ENCODE results near the gene AK4.
"Not testable (repeated sequence)": the region's sequence is repeated elsewhere in the genome, so short reads cannot be mapped to it uniquely, and the experiment has no call there.

Gene AK4
- total RNA-seq: 0 to 0.35 (median 0.17) reads per million in 3 donors

- H3K36me3 ChIP-seq (ENCODE audit: control insufficient read depth, insufficient read depth, low read length); H3K4me1 ChIP-seq (ENCODE audit: control insufficient read depth, insufficient read depth, low read length, poor library complexity, severe bottlenecking); H3K27me3 ChIP-seq (replicated peaks; ENCODE audit: control insufficient read depth, insufficient read depth, low read length, poor library complexity, severe bottlenecking); H3K9me3 ChIP-seq (ENCODE audit: control insufficient read depth, low read length); DNase-seq; H3K27ac ChIP-seq (ENCODE audit: insufficient read depth, low read length, poor library complexity, severe bottlenecking): not testable (repeated sequence)
- H3K4me3 ChIP-seq (ENCODE audit: insufficient read depth, low read depth, low read length, poor library complexity, severe bottlenecking): peak within 1 kb of the TSS; percentile 69
Measured at GRCh38 chr1:65148178-65148547, at the start of gene AK4. Gene AK4 (plus strand): TSS chr1:65148203. CDS start chr1:65148408, 205 bp downstream.

- no peaks in the 10 kb centered on the region for H3K9me3 ChIP-seq (ENCODE audit: control insufficient read depth, low read length)
- H3K27ac ChIP-seq (ENCODE audit: insufficient read depth, low read length, poor library complexity, severe bottlenecking): no peak overlapping the region
- H3K4me1 ChIP-seq (ENCODE audit: control insufficient read depth, insufficient read depth, low read length, poor library complexity, severe bottlenecking): no peaks in the 10 kb centered on the region
- DNase-seq: no peak
- H3K27me3 ChIP-seq (replicated peaks; ENCODE audit: control insufficient read depth, insufficient read depth, low read length, poor library complexity, severe bottlenecking): no peaks in the 10 kb centered on the region
- no peak overlapping the region for H3K4me3 ChIP-seq (ENCODE audit: insufficient read depth, low read depth, low read length, poor library complexity, severe bottlenecking)
- H3K36me3 ChIP-seq (ENCODE audit: control insufficient read depth, insufficient read depth, low read length): no peaks in the 10 kb centered on the region
Measured at GRCh38 chr1:65103807-65104206, 44.2 kb upstream of the AK4 start.

- no peak for DNase-seq
- Histone ChIP-seq H3K4me3 (ENCODE audit: insufficient read depth, low read depth, low read length, poor library complexity, severe bottlenecking) (no peak overlapping the region), H3K4me1 (ENCODE audit: control insufficient read depth, insufficient read depth, low read length, poor library complexity, severe bottlenecking) (no peaks in the 10 kb centered on the region), H3K9me3 (ENCODE audit: control insufficient read depth, low read length) (no peaks in the 10 kb centered on the region), H3K27me3 (replicated peaks; ENCODE audit: control insufficient read depth, insufficient read depth, low read length, poor library complexity, severe bottlenecking) (no peaks in the 10 kb centered on the region), H3K36me3 (ENCODE audit: control insufficient read depth, insufficient read depth, low read length) (no peaks in the 10 kb centered on the region), H3K27ac (ENCODE audit: insufficient read depth, low read length, poor library complexity, severe bottlenecking) (no peak overlapping the region)
Measured at GRCh38 chr1:65104854-65105534, 43.0 kb upstream of the AK4 start.

- Histone ChIP-seq H3K27me3 (replicated peaks; ENCODE audit: control insufficient read depth, insufficient read depth, low read length, poor library complexity, severe bottlenecking) (no peaks in the 10 kb centered on the region), H3K4me1 (ENCODE audit: control insufficient read depth, insufficient read depth, low read length, poor library complexity, severe bottlenecking) (no peaks in the 10 kb centered on the region), H3K9me3 (ENCODE audit: control insufficient read depth, low read length) (no peaks in the 10 kb centered on the region), H3K4me3 (ENCODE audit: insufficient read depth, low read depth, low read length, poor library complexity, severe bottlenecking) (no peak overlapping the region), H3K36me3 (ENCODE audit: control insufficient read depth, insufficient read depth, low read length) (no peaks in the 10 kb centered on the region), H3K27ac (ENCODE audit: insufficient read depth, low read length, poor library complexity, severe bottlenecking) (no peak overlapping the region)
- DNase-seq: no peak
Measured at GRCh38 chr1:65105596-65105995, 42.4 kb upstream of the AK4 start.

- H3K27me3 ChIP-seq (replicated peaks; ENCODE audit: control insufficient read depth, insufficient read depth, low read length, poor library complexity, severe bottlenecking): no peaks in the 10 kb centered on the region
- no peak overlapping the region for H3K4me3 ChIP-seq (ENCODE audit: insufficient read depth, low read depth, low read length, poor library complexity, severe bottlenecking)
- no peak overlapping the region for H3K27ac ChIP-seq (ENCODE audit: insufficient read depth, low read length, poor library complexity, severe bottlenecking)
- no peaks in the 10 kb centered on the region for H3K36me3 ChIP-seq (ENCODE audit: control insufficient read depth, insufficient read depth, low read length)
- no peaks in the 10 kb centered on the region for H3K9me3 ChIP-seq (ENCODE audit: control insufficient read depth, low read length)
- DNase-seq: no peak
- no peaks in the 10 kb centered on the region for H3K4me1 ChIP-seq (ENCODE audit: control insufficient read depth, insufficient read depth, low read length, poor library complexity, severe bottlenecking)
Measured at GRCh38 chr1:65108025-65108642, 39.9 kb upstream of the AK4 start.

GRCh38 chr1:65109487-65109886, 38.5 kb upstream of the AK4 start:
- no peaks in the 10 kb centered on the region for H3K27me3 ChIP-seq (replicated peaks; ENCODE audit: control insufficient read depth, insufficient read depth, low read length, poor library complexity, severe bottlenecking)
- H3K4me1 ChIP-seq (ENCODE audit: control insufficient read depth, insufficient read depth, low read length, poor library complexity, severe bottlenecking): no peaks in the 10 kb centered on the region
- DNase-seq: no peak
- H3K9me3 ChIP-seq (ENCODE audit: control insufficient read depth, low read length): no peaks in the 10 kb centered on the region
- no peaks in the 10 kb centered on the region for H3K36me3 ChIP-seq (ENCODE audit: control insufficient read depth, insufficient read depth, low read length)
- no peak overlapping the region for H3K4me3 ChIP-seq (ENCODE audit: insufficient read depth, low read depth, low read length, poor library complexity, severe bottlenecking)
- H3K27ac ChIP-seq (ENCODE audit: insufficient read depth, low read length, poor library complexity, severe bottlenecking): no peak overlapping the region

- Histone ChIP-seq H3K27me3 (replicated peaks; ENCODE audit: control insufficient read depth, insufficient read depth, low read length, poor library complexity, severe bottlenecking) (no peaks in the 10 kb centered on the region), H3K9me3 (ENCODE audit: control insufficient read depth, low read length) (no peaks in the 10 kb centered on the region), H3K4me1 (ENCODE audit: control insufficient read depth, insufficient read depth, low read length, poor library complexity, severe bottlenecking) (no peaks in the 10 kb centered on the region), H3K36me3 (ENCODE audit: control insufficient read depth, insufficient read depth, low read length) (no peaks in the 10 kb centered on the region), H3K4me3 (ENCODE audit: insufficient read depth, low read depth, low read length, poor library complexity, severe bottlenecking) (no peak overlapping the region), H3K27ac (ENCODE audit: insufficient read depth, low read length, poor library complexity, severe bottlenecking) (no peak overlapping the region)
- DNase-seq: no peak
Measured at GRCh38 chr1:65112811-65113210, 35.2 kb upstream of the AK4 start.

GRCh38 chr1:65113298-65113697, 34.7 kb upstream of the AK4 start:
- no peak overlapping the region for H3K27ac ChIP-seq (ENCODE audit: insufficient read depth, low read length, poor library complexity, severe bottlenecking)
- no peaks in the 10 kb centered on the region for H3K4me1 ChIP-seq (ENCODE audit: control insufficient read depth, insufficient read depth, low read length, poor library complexity, severe bottlenecking)
- H3K4me3 ChIP-seq (ENCODE audit: insufficient read depth, low read depth, low read length, poor library complexity, severe bottlenecking): no peak overlapping the region
- H3K9me3 ChIP-seq (ENCODE audit: control insufficient read depth, low read length): no peaks in the 10 kb centered on the region
- DNase-seq: no peak
- H3K36me3 ChIP-seq (ENCODE audit: control insufficient read depth, insufficient read depth, low read length): no peaks in the 10 kb centered on the region
- no peaks in the 10 kb centered on the region for H3K27me3 ChIP-seq (replicated peaks; ENCODE audit: control insufficient read depth, insufficient read depth, low read length, poor library complexity, severe bottlenecking)

- H3K36me3 ChIP-seq (ENCODE audit: control insufficient read depth, insufficient read depth, low read length): no peaks in the 10 kb centered on the region
- no peak overlapping the region for H3K4me3 ChIP-seq (ENCODE audit: insufficient read depth, low read depth, low read length, poor library complexity, severe bottlenecking)
- H3K4me1 ChIP-seq (ENCODE audit: control insufficient read depth, insufficient read depth, low read length, poor library complexity, severe bottlenecking): no peaks in the 10 kb centered on the region
- no peaks in the 10 kb centered on the region for H3K9me3 ChIP-seq (ENCODE audit: control insufficient read depth, low read length)
- H3K27ac ChIP-seq (ENCODE audit: insufficient read depth, low read length, poor library complexity, severe bottlenecking): no peak overlapping the region
- H3K27me3 ChIP-seq (replicated peaks; ENCODE audit: control insufficient read depth, insufficient read depth, low read length, poor library complexity, severe bottlenecking): no peaks in the 10 kb centered on the region
- DNase-seq: no peak
Measured at GRCh38 chr1:65114322-65114721, 33.7 kb upstream of the AK4 start.

GRCh38 chr1:65119951-65120350, 28.1 kb upstream of the AK4 start:
- Histone ChIP-seq H3K36me3 (ENCODE audit: control insufficient read depth, insufficient read depth, low read length) (no peaks in the 10 kb centered on the region), H3K4me1 (ENCODE audit: control insufficient read depth, insufficient read depth, low read length, poor library complexity, severe bottlenecking) (no peaks in the 10 kb centered on the region), H3K27me3 (replicated peaks; ENCODE audit: control insufficient read depth, insufficient read depth, low read length, poor library complexity, severe bottlenecking) (no peaks in the 10 kb centered on the region), H3K4me3 (ENCODE audit: insufficient read depth, low read depth, low read length, poor library complexity, severe bottlenecking) (no peak overlapping the region), H3K27ac (ENCODE audit: insufficient read depth, low read length, poor library complexity, severe bottlenecking) (no peak overlapping the region), H3K9me3 (ENCODE audit: control insufficient read depth, low read length) (no peaks in the 10 kb centered on the region)
- no peak for DNase-seq
